ENCODE results near the gene HPS4. TPM values are rescaled to one million over a fixed set of nuclear protein-coding genes. Genes with fewer than 3 reads are reported as not detected.

HPS4 gene
- total RNA-seq, 1 experiment from 2014 or later, result 40.7 TPM

- intact Hi-C loops (cut with micrococcal nuclease; ENCODE audit: unreplicated experiment), result no loop called here
- no peaks in the 10 kb centered on the region for H3K9me3 Mint-ChIP-seq (ENCODE audit: low read depth, unreplicated experiment)
- BruUV-seq (replicated peaks), result no TSS peak
- H3K4me1 Mint-ChIP-seq (ENCODE audit: low read depth, unreplicated experiment), result no peaks in the 10 kb centered on the region
- H3K36me3 Mint-ChIP-seq (ENCODE audit: insufficient read depth, unreplicated experiment), result no peaks in the 10 kb centered on the region
- H3K27me3 Mint-ChIP-seq (ENCODE audit: unreplicated experiment), result peaks cover 68% of the 10 kb centered on the region
- peak; percentile 17 for DNase-seq
- CTCF ChIA-PET, result interaction anchor here (1.2 kb wide), 1 partner anchor 14 kb away, joined by 3 read pairs; no protein-coding TSS in a partner anchor
- no peak overlapping the region for H3K4me3 Mint-ChIP-seq (ENCODE audit: low read depth, unreplicated experiment)
- TF ChIP-seq CTCF (IDR thresholded peaks at IDR 0.05; ENCODE audit: unreplicated experiment), result no peak
- no peak overlapping the region for H3K27ac Mint-ChIP-seq (ENCODE audit: unreplicated experiment)
These were observed 66.8 kb downstream of the HPS4 start for GRCh38 chr22:26416670-26417276.

- CTCF ChIA-PET, result interaction anchor here (1.2 kb wide), 1 partner anchor 14 kb away, joined by 3 read pairs; no protein-coding TSS in a partner anchor
- Mint-ChIP-seq H3K27ac (ENCODE audit: unreplicated experiment) (no peak overlapping the region), H3K27me3 (ENCODE audit: unreplicated experiment) (peaks cover 63% of the 10 kb centered on the region)
These were observed 67.3 kb downstream of the HPS4 start for GRCh38 chr22:26416256-26416655.

GRCh38 chr22:26414347-26414746 is 69.2 kb downstream of the HPS4 start:
- Mint-ChIP-seq H3K27me3 (ENCODE audit: unreplicated experiment) (peaks cover 44% of the 10 kb centered on the region), H3K9me3 (ENCODE audit: low read depth, unreplicated experiment) (no peaks in the 10 kb centered on the region), H3K27ac (ENCODE audit: unreplicated experiment) (no peak overlapping the region), H3K4me3 (ENCODE audit: low read depth, unreplicated experiment) (no peak overlapping the region), H3K36me3 (ENCODE audit: insufficient read depth, unreplicated experiment) (no peaks in the 10 kb centered on the region), H3K4me1 (ENCODE audit: low read depth, unreplicated experiment) (no peaks in the 10 kb centered on the region)
- no TSS peak for BruUV-seq (replicated peaks)
- TF ChIP-seq CTCF (IDR thresholded peaks at IDR 0.05; ENCODE audit: unreplicated experiment), result no peak
- DNase-seq, result no peak
- CTCF ChIA-PET, result interaction anchor here (0.6 kb wide), 1 partner anchor 14 kb away, joined by 4 read pairs; no protein-coding TSS in a partner anchor
- intact Hi-C loops (cut with micrococcal nuclease; ENCODE audit: unreplicated experiment), result no loop called here

More at GRCh38 chr22:26416256-26416655, 67.3 kb downstream of the HPS4 start:
- Mint-ChIP-seq H3K36me3 (ENCODE audit: insufficient read depth, unreplicated experiment) (no peaks in the 10 kb centered on the region), H3K9me3 (ENCODE audit: low read depth, unreplicated experiment) (no peaks in the 10 kb centered on the region), H3K4me3 (ENCODE audit: low read depth, unreplicated experiment) (no peak overlapping the region), H3K4me1 (ENCODE audit: low read depth, unreplicated experiment) (no peaks in the 10 kb centered on the region)
- no peak for TF ChIP-seq CTCF (IDR thresholded peaks at IDR 0.05; ENCODE audit: unreplicated experiment)
- DNase-seq, result no peak
- BruUV-seq (replicated peaks), result no TSS peak
- intact Hi-C loops (cut with micrococcal nuclease; ENCODE audit: unreplicated experiment), result no loop called here

- intact Hi-C loops (cut with micrococcal nuclease; ENCODE audit: unreplicated experiment), result no loop called here
- CTCF ChIA-PET, result no interaction called here
- no peak for DNase-seq
- no peaks in the 10 kb centered on the region for H3K9me3 Mint-ChIP-seq (ENCODE audit: low read depth, unreplicated experiment)
- H3K27ac Mint-ChIP-seq (ENCODE audit: unreplicated experiment), result no peak overlapping the region
- H3K27me3 Mint-ChIP-seq (ENCODE audit: unreplicated experiment), result peaks cover 17% of the 10 kb centered on the region
- no peak for TF ChIP-seq CTCF (IDR thresholded peaks at IDR 0.05; ENCODE audit: unreplicated experiment)
- no peak overlapping the region for H3K4me3 Mint-ChIP-seq (ENCODE audit: low read depth, unreplicated experiment)
- no peaks in the 10 kb centered on the region for H3K36me3 Mint-ChIP-seq (ENCODE audit: insufficient read depth, unreplicated experiment)
- H3K4me1 Mint-ChIP-seq (ENCODE audit: low read depth, unreplicated experiment), result no peaks in the 10 kb centered on the region
- BruUV-seq (replicated peaks), result no TSS peak
These were observed 73.2 kb downstream of the HPS4 start for GRCh38 chr22:26410386-26410785.

Measured in Calu3 (cell line).